Measurements from ENCODE around the gene ECM1. TPM values are rescaled to one million over a fixed set of nuclear protein-coding genes. Genes with fewer than 3 reads are reported as not detected.

ECM1 gene
- total RNA-seq, 2 experiments from 2014 or later, result 2.0 to 3.8 TPM

- peak overlapping the region; percentile 74 for H3K4me3 ChIP-seq (ENCODE audit: low read depth, low read length, poor library complexity, severe bottlenecking)
- no peaks in the 10 kb centered on the region for H3K36me3 ChIP-seq (ENCODE audit: insufficient read depth, low read length)
- BruUV-seq (replicated peaks), result no TSS peak
- intact Hi-C loops (cut with micrococcal nuclease; ENCODE audit: unreplicated experiment), result loop anchor here (1.0 to 10.0 kb wide), 8 partner anchors 59 to 413 kb away; partner anchors contain the start of genes ARNT, CERS2, CTSS and GOLPH3L
- peak overlapping the region; percentile 99 for H3K27ac ChIP-seq (ENCODE audit: low read depth, low read length, poor library complexity, severe bottlenecking)
- peak; percentile 83 for DNase-seq (ENCODE audit: low spot score)
- H3K4me2 ChIP-seq (ENCODE audit: low read length), result peak overlapping the region; percentile 97
- H3K4me1 ChIP-seq (ENCODE audit: insufficient read depth, low read length, poor library complexity, severe bottlenecking), result peaks cover 72% of the 10 kb centered on the region
- no peaks in the 10 kb centered on the region for H3K9me2 ChIP-seq (ENCODE audit: insufficient read depth, low read length)
- ChIA-PET POLR2A (interaction anchor here (0.8 to 10.5 kb wide), 9 partner anchors 14 to 364 kb away, joined by 3 to 260 read pairs (median 5); partner anchors contain the start of genes ENSA, GOLPH3L, MCL1 and SETDB1), CTCF (ENCODE audit: unreplicated experiment) (interaction anchor here (0.8 to 3.0 kb wide), 5 partner anchors 15 to 360 kb away, joined by 3 to 12 read pairs (median 5); partner anchors contain the start of gene MCL1)
- TF ChIP-seq CTCF (conservative IDR thresholded peaks at IDR 0.05; ENCODE audit: low read length), result no peak
- TF ChIP-seq EZH2phosphoT487 (IDR thresholded peaks at IDR 0.05; ENCODE audit: borderline replicate concordance, low read depth, low read length), result no peak
- peaks cover 25% of the 10 kb centered on the region; the same call in 1 of the 2 replicates for H3K79me2 ChIP-seq (ENCODE audit: insufficient read depth, low read depth, low read length)
- no peaks in the 10 kb centered on the region for H4K20me1 ChIP-seq (ENCODE audit: insufficient read depth, low read length)
- peak overlapping the region; percentile 56; the same call in 1 of the 2 replicates for H2AFZ ChIP-seq (ENCODE audit: low read length)
- no peaks in the 10 kb centered on the region for H3K9me3 ChIP-seq (ENCODE audit: low read length)
Observed at GRCh38 chr1:150561974-150562445, 54.1 kb downstream of the ECM1 start.

DNA sequence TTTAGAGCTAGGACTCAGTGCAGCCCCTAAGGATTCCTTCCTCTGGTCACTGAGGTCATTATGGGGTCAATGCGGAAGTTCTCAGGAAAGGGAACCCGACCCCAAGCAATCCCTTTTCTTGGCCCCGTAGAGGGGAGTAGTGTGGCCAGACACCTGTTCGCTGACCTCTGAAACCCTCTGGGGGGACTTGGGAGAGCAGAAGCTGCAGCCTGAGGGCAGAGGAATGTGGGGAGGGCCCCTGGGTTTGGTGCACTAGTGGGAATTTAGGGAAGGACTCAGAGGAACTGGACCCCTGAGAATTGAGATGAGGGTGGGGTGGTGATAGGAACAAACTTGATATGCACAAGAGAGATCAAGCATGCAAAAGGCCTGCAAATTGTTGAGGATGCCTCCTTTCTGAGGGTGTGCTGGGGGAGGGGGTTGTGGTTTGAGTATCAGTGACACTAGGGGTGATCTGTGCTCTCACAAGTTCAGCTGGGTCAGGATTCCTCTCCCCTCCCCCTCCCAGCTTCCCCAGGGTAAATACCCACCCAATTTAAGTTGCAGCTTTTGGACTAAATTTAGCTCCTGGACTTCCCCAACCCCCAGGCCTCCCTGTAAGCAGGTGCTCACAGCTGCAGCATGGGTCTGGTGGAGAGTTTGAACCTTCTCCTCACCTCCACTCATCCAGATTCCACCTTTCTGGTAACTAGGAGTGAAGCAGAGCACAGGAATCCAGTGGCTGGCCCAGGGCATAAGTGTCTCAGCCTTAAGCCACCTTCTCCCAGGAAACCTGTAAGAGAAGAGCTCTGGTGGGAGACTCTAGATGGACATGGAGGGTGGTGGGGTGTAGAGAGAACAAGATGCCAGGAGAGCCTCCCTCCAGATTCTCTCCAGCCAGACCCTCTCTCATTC, 54.8 kb downstream of the ECM1 start:
- DNase-seq (ENCODE audit: low spot score), result peak; percentile 99
- Histone ChIP-seq H3K79me2 (ENCODE audit: insufficient read depth, low read depth, low read length) (peaks cover 25% of the 10 kb centered on the region; the same call in 1 of the 2 replicates), H3K9me3 (ENCODE audit: low read length) (no peaks in the 10 kb centered on the region), H4K20me1 (ENCODE audit: insufficient read depth, low read length) (no peaks in the 10 kb centered on the region), H3K4me1 (ENCODE audit: insufficient read depth, low read length, poor library complexity, severe bottlenecking) (peaks cover 79% of the 10 kb centered on the region), H2AFZ (ENCODE audit: low read length) (no peak overlapping the region; the same call in 1 of the 2 replicates), H3K27ac (ENCODE audit: low read depth, low read length, poor library complexity, severe bottlenecking) (peak overlapping the region; percentile 99), H3K4me3 (ENCODE audit: low read depth, low read length, poor library complexity, severe bottlenecking) (peak overlapping the region; percentile 74), H3K36me3 (ENCODE audit: insufficient read depth, low read length) (no peaks in the 10 kb centered on the region), H3K4me2 (ENCODE audit: low read length) (peak overlapping the region; percentile 97), H3K9me2 (ENCODE audit: insufficient read depth, low read length) (no peaks in the 10 kb centered on the region)
- intact Hi-C loops (cut with micrococcal nuclease; ENCODE audit: unreplicated experiment), result loop anchor here (1.0 to 10.0 kb wide), 4 partner anchors 17 to 205 kb away; partner anchors contain the start of genes CTSS, MCL1 and RPRD2
- TF ChIP-seq CTCF (conservative IDR thresholded peaks at IDR 0.05; ENCODE audit: low read length) (no peak), EZH2phosphoT487 (IDR thresholded peaks at IDR 0.05; ENCODE audit: borderline replicate concordance, low read depth, low read length) (no peak)
- ChIA-PET CTCF (ENCODE audit: unreplicated experiment) (interaction anchor here (0.6 to 3.0 kb wide), 7 partner anchors 12 to 390 kb away, joined by 3 to 12 read pairs (median 4); partner anchors contain the start of gene MCL1), POLR2A (interaction anchor here (0.8 to 10.5 kb wide), 11 partner anchors 13 to 363 kb away, joined by 3 to 260 read pairs (median 4); partner anchors contain the start of genes GOLPH3L, MCL1 and SETDB1)
- BruUV-seq (replicated peaks), result no TSS peak

Small RNA genes within 50 kb of the gene (microRNA-seq; reads per million reads assigned to microRNA genes)
- gene MIR4257 (ENCODE audit: borderline replicate concordance) (not detected), gene MIR6878 (ENCODE audit: borderline replicate concordance) (not detected)

Small RNA genes within 50 kb of the gene (small RNA-seq; reads per million reads assigned to genes)
- not detected for gene MIR4257

Other genes starting within 250 kb of the ECM1 start
- gene APH1A, start 239.1 kb upstream of the ECM1 start, total RNA-seq (2014; rRNA removed; shearing (Covaris generic)), result 83.3 and 113 TPM in 2 replicates
- gene APH1A, start 239.1 kb upstream of the ECM1 start, total RNA-seq (2022), result 122 and 124 TPM in 2 replicates
- 0.44 TPM in 1 of 2 replicates, not detected in the other for gene C1orf54, start 235.3 kb upstream of the ECM1 start, total RNA-seq (2014; rRNA removed; shearing (Covaris generic))
- gene C1orf54, start 235.3 kb upstream of the ECM1 start, total RNA-seq (2022), result 0.61 and 1.5 TPM in 2 replicates
- gene CIART, start 225.6 kb upstream of the ECM1 start, total RNA-seq (2014; rRNA removed; shearing (Covaris generic)), result not detected in 2 replicates
- 0.63 and 0.68 TPM in 2 replicates for gene CIART, start 225.6 kb upstream of the ECM1 start, total RNA-seq (2022)
- gene MRPS21, start 214.2 kb upstream of the ECM1 start, total RNA-seq (2014; rRNA removed; shearing (Covaris generic)), result 64.8 and 80.0 TPM in 2 replicates
- gene MRPS21, start 214.2 kb upstream of the ECM1 start, total RNA-seq (2022), result 74.2 and 75.5 TPM in 2 replicates
- gene PRPF3, start 186.6 kb upstream of the ECM1 start, total RNA-seq (2014; rRNA removed; shearing (Covaris generic)), result 46.6 and 49.2 TPM in 2 replicates
- 77.7 and 77.8 TPM in 2 replicates for gene PRPF3, start 186.6 kb upstream of the ECM1 start, total RNA-seq (2022)
- 12.7 and 17.0 TPM in 2 replicates for gene RPRD2, start 144.0 kb upstream of the ECM1 start, total RNA-seq (2014; rRNA removed; shearing (Covaris generic))
- gene RPRD2, start 144.0 kb upstream of the ECM1 start, total RNA-seq (2022), result 38.6 and 39.7 TPM in 2 replicates
- 29.4 and 42.0 TPM in 2 replicates for gene TARS2, start 20.7 kb upstream of the ECM1 start, total RNA-seq (2014; rRNA removed; shearing (Covaris generic))
- gene TARS2, start 20.7 kb upstream of the ECM1 start, total RNA-seq (2022), result 55.3 and 62.5 TPM in 2 replicates
- 0.47 and 2.8 TPM in 2 replicates for gene FALEC, start 7.6 kb downstream of the ECM1 start, total RNA-seq (2014; rRNA removed; shearing (Covaris generic))
- gene FALEC, start 7.6 kb downstream of the ECM1 start, total RNA-seq (2022), result 1.9 and 2.7 TPM in 2 replicates
- gene ADAMTSL4, start 41.3 kb downstream of the ECM1 start, total RNA-seq (2014; rRNA removed; shearing (Covaris generic)), result not detected in 2 replicates
- 0.24 TPM in 1 of 2 replicates, not detected in the other for gene ADAMTSL4, start 41.3 kb downstream of the ECM1 start, total RNA-seq (2022)
- 102 and 125 TPM in 2 replicates for gene MCL1, start 71.5 kb downstream of the ECM1 start, total RNA-seq (2014; rRNA removed; shearing (Covaris generic))
- gene MCL1, start 71.5 kb downstream of the ECM1 start, total RNA-seq (2022), result 144 and 157 TPM in 2 replicates
- gene ENSA, start 121.5 kb downstream of the ECM1 start, total RNA-seq (2014; rRNA removed; shearing (Covaris generic)), result 97.1 and 116 TPM in 2 replicates
- gene ENSA, start 121.5 kb downstream of the ECM1 start, total RNA-seq (2022), result 164 and 166 TPM in 2 replicates
- gene GOLPH3L, start 189.0 kb downstream of the ECM1 start, total RNA-seq (2014; rRNA removed; shearing (Covaris generic)), result 6.2 and 13.2 TPM in 2 replicates
- gene GOLPH3L, start 189.0 kb downstream of the ECM1 start, total RNA-seq (2022), result 28.4 and 29.0 TPM in 2 replicates
- gene HORMAD1, start 212.8 kb downstream of the ECM1 start, total RNA-seq (2014; rRNA removed; shearing (Covaris generic)), result not detected in 2 replicates
- 0.22 and 0.89 TPM in 2 replicates for gene HORMAD1, start 212.8 kb downstream of the ECM1 start, total RNA-seq (2022)

Data from OCI-LY7 (cell line).